Measurements from ENCODE around the gene RAD51AP2. TPM values are rescaled to one million over a fixed set of nuclear protein-coding genes. Genes with fewer than 3 reads are reported as not detected.
A peak's percentile ranks its signal among the peaks of the same experiment; 100 is the strongest.

Gene RAD51AP2
- polyA plus RNA-seq, 1 of the 3 experiments (the other 2 are of a cell fraction) = not detected

DNA sequence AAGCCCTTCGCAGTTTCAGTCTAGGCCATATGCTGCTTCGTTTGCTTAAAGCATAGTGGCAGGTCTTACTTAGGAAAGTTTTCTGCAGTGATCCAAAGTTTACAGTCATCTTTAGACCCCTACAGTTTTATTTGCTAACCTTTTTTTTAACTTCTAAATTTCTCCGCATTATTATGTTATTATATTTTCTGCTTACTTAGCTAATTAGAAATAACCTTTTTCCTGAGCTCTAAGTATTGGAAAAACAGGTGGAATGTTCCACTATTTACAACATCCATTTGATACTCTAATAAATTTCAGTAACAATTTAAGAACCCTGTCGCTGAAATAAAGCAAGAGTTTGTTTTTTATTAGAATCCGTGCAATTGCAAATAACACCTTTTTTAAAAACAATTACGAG lies 4.1 kb upstream of the RAD51AP2 start:
- H3F3A ChIP-seq (replicated peaks; ENCODE audit: insufficient read depth) = peaks cover 9% of the 10 kb centered on the region
- H3K9me2 ChIP-seq = no peaks in the 10 kb centered on the region
- POLR2A ChIA-PET = no interaction called here
- WGBS (ENCODE audit: low lambda C conversion rate) = 70% methylated on average over 6 of the region's 6 CpGs
- no peaks in the 10 kb centered on the region for H4K20me1 ChIP-seq (ENCODE audit: insufficient read depth)
- no peak overlapping the region for H2AFZ ChIP-seq (ENCODE audit: low read depth)
- H3K4me1 ChIP-seq (ENCODE audit: control insufficient read depth in 1 of 2, insufficient read depth in 2 of 2, low read depth in 1 of 2, low read length in 1 of 2) = peaks cover 6% of the 10 kb centered on the region in 2 experiments; a peak in 3 of 4 replicates
- no peaks in the 10 kb centered on the region for H3K36me3 ChIP-seq (replicated peaks in 1 of 2; ENCODE audit: control insufficient read depth in 1 of 2, insufficient read depth in 2 of 2, low read length in 1 of 2)
- no peak overlapping the region for H3K4me2 ChIP-seq
- no peak for TF ChIP-seq RCOR1 (IDR thresholded peaks at IDR 0.05; ENCODE audit: low read length)
- no peak for TF ChIP-seq RAD21 (IDR thresholded peaks at IDR 0.05; ENCODE audit: low read length)
- no peak for TF ChIP-seq GATA2 (CRISPR knock-in tag; IDR thresholded peaks at IDR 0.05)
- no peak for TF ChIP-seq RFX5 (IDR thresholded peaks at IDR 0.05; ENCODE audit: low read length)
- no peak for TF ChIP-seq EP300 (IDR thresholded peaks at IDR 0.05; ENCODE audit: borderline replicate concordance in 1 of 2, low read depth in 1 of 2, low read length in 1 of 2)
- no peak for TF ChIP-seq YY1 (IDR thresholded peaks at IDR 0.05; ENCODE audit: low read depth)
- TF ChIP-seq, protein P1, sequence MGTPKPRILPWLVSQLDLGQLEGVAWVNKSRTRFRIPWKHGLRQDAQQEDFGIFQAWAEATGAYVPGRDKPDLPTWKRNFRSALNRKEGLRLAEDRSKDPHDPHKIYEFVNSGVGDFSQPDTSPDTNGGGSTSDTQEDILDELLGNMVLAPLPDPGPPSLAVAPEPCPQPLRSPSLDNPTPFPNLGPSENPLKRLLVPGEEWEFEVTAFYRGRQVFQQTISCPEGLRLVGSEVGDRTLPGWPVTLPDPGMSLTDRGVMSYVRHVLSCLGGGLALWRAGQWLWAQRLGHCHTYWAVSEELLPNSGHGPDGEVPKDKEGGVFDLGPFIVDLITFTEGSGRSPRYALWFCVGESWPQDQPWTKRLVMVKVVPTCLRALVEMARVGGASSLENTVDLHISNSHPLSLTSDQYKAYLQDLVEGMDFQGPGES (IDR thresholded peaks at IDR 0.05; ENCODE audit: low read depth, low read length) = no peak
- no peak for TF ChIP-seq CHD2 (IDR thresholded peaks at IDR 0.05; ENCODE audit: low read length, partially characterized antibody)
- no peak for TF ChIP-seq ELF1 (IDR thresholded peaks at IDR 0.05)
- TF ChIP-seq MAX (IDR thresholded peaks at IDR 0.05; ENCODE audit: low read depth) = no peak
- TF ChIP-seq MXI1 (IDR thresholded peaks at IDR 0.05; ENCODE audit: low read depth, low read length) = no peak
- CTCF ChIA-PET = interaction anchor here (0.6 to 1.3 kb wide), 2 partner anchors 35 to 212 kb away, joined by 3 to 6 read pairs; no protein-coding TSS in a partner anchor
- H3K27me3 ChIP-seq (ENCODE audit: insufficient read depth) = no peaks in the 10 kb centered on the region
- no peaks in the 10 kb centered on the region for H3K79me2 ChIP-seq (ENCODE audit: insufficient read depth)
- no peak overlapping the region for H3K27ac ChIP-seq (ENCODE audit: low read depth in 2 of 2, low read length in 1 of 2)
- DNase-seq = no peak
- H3K9ac ChIP-seq = no peak overlapping the region
- no peak overlapping the region for H3K4me3 ChIP-seq (ENCODE audit: low read depth in 2 of 2, low read length in 1 of 2)
- H3K9me3 ChIP-seq = no peaks in the 10 kb centered on the region

DNA sequence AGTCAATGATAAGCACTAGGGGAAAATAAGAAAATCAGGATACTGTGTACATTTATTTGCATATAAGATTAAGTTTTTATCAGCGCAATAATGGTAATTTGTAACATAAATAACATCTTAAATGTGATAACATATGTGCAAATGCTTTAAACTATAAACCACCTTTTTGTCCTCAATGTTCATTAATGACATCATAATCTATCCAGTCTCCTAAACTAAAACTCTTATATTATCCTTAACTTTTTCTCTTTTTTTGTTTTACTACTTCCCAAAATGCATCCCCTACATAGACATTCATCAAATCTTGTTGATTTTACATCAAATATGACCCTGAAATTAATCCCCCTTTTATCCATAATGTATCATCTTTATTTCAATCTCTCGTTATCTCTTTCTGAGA lies 3.4 kb upstream of the RAD51AP2 start:
- no peaks in the 10 kb centered on the region for H3K9me2 ChIP-seq
- H3K4me2 ChIP-seq = no peak overlapping the region
- no peak overlapping the region for H3K4me3 ChIP-seq (ENCODE audit: low read depth in 2 of 2, low read length in 1 of 2)
- no peaks in the 10 kb centered on the region for H3K36me3 ChIP-seq (replicated peaks in 1 of 2; ENCODE audit: control insufficient read depth in 1 of 2, insufficient read depth in 2 of 2, low read length in 1 of 2)
- H3K27ac ChIP-seq (ENCODE audit: low read depth in 2 of 2, low read length in 1 of 2) = no peak overlapping the region
- no peaks in the 10 kb centered on the region for H3K79me2 ChIP-seq (ENCODE audit: insufficient read depth)
- H3F3A ChIP-seq (replicated peaks; ENCODE audit: insufficient read depth) = peaks cover 9% of the 10 kb centered on the region
- no peak overlapping the region for H3K9ac ChIP-seq
- no peaks in the 10 kb centered on the region for H3K27me3 ChIP-seq (ENCODE audit: insufficient read depth)
- TF ChIP-seq SMC3 (IDR thresholded peaks at IDR 0.05; ENCODE audit: low read depth, low read length) = no peak
- ChIA-PET CTCF (no interaction called here), POLR2A (no interaction called here)
- peaks cover 6% of the 10 kb centered on the region in 2 experiments; a peak in 3 of 4 replicates for H3K4me1 ChIP-seq (ENCODE audit: control insufficient read depth in 1 of 2, insufficient read depth in 2 of 2, low read depth in 1 of 2, low read length in 1 of 2)
- no peaks in the 10 kb centered on the region for H3K9me3 ChIP-seq
- no peaks in the 10 kb centered on the region for H4K20me1 ChIP-seq (ENCODE audit: insufficient read depth)
- 64% methylated on average over 2 of the region's 2 CpGs for WGBS (ENCODE audit: low lambda C conversion rate)
- no peak overlapping the region for H2AFZ ChIP-seq (ENCODE audit: low read depth)
- DNase-seq = no peak

DNA sequence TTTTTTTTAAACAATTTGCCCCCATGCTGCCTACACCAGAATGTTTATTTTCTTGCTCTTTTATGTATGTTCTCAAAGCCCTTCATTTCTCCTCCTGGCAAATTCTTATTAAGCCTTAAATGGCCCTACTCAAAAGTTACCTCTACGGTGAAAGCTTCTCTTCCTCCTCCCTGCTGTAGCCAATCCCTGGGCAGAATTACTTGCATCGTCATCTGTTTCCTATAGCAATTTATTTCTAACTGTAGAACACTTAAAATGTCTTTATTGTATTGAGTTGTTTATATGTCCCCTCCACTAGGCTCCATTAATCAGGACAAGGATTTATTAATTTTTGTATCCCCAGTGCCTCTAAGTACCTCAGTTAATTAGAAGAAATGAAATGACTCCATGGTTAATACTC lies 2.5 kb upstream of the RAD51AP2 start:
- POLR2A ChIA-PET = no interaction called here
- no peak overlapping the region for H2AFZ ChIP-seq (ENCODE audit: low read depth)

More for the DNA sequence above, 2.5 kb upstream of the RAD51AP2 start:
- Histone ChIP-seq H3K4me3 (ENCODE audit: low read depth in 2 of 2, low read length in 1 of 2) (no peak overlapping the region), H3F3A (replicated peaks; ENCODE audit: insufficient read depth) (peaks cover 9% of the 10 kb centered on the region), H3K27ac (ENCODE audit: low read depth in 2 of 2, low read length in 1 of 2) (no peak overlapping the region), H4K20me1 (ENCODE audit: insufficient read depth) (no peaks in the 10 kb centered on the region), H3K4me2 (no peak overlapping the region), H3K79me2 (ENCODE audit: insufficient read depth) (no peaks in the 10 kb centered on the region), H3K9me2 (no peaks in the 10 kb centered on the region), H3K9ac (no peak overlapping the region), H3K36me3 (replicated peaks in 1 of 2; ENCODE audit: control insufficient read depth in 1 of 2, insufficient read depth in 2 of 2, low read length in 1 of 2) (no peaks in the 10 kb centered on the region), H3K4me1 (ENCODE audit: control insufficient read depth in 1 of 2, insufficient read depth in 2 of 2, low read depth in 1 of 2, low read length in 1 of 2) (peaks cover 6% of the 10 kb centered on the region in 2 experiments; a peak in 3 of 4 replicates), H3K27me3 (ENCODE audit: insufficient read depth) (no peaks in the 10 kb centered on the region), H3K9me3 (no peaks in the 10 kb centered on the region)
- DNase-seq = no peak
- CTCF ChIA-PET = no interaction called here
- 87% methylated on average over 2 of the region's 2 CpGs for WGBS (ENCODE audit: low lambda C conversion rate)
- no peak for TF ChIP-seq GATA2 (CRISPR knock-in tag; IDR thresholded peaks at IDR 0.05)
- no peak for TF ChIP-seq EZH2phosphoT487 (IDR thresholded peaks at IDR 0.05; ENCODE audit: borderline replicate concordance, low read depth)
- no peak for TF ChIP-seq FOSL2 (IDR thresholded peaks at IDR 0.05; ENCODE audit: borderline replicate concordance, low read depth)
- peak; percentile 95 for TF ChIP-seq RFX5 (IDR thresholded peaks at IDR 0.05; ENCODE audit: low read length)
- TF ChIP-seq ZBTB33 (IDR thresholded peaks at IDR 0.05; ENCODE audit: borderline replicate concordance, low read depth) = no peak
- TF ChIP-seq RCOR1 (IDR thresholded peaks at IDR 0.05; ENCODE audit: low read length) = no peak
